CD14-positive monocyte (primary cell): ENCODE results near the gene GRIK4. TPM values are rescaled to one million over a fixed set of nuclear protein-coding genes. Genes with fewer than 3 reads are reported as not detected.

ENCODE experiments used
- DNase-seq, 3 donors: peaks; one replicate each; pipeline ENCODE4 v3.0.0-alpha.2; 2011 to 2022
- H2AFZ ChIP-seq: 2 replicates; pipeline ENCODE4 v1.6.0; 2012; ENCODE audit warnings: mild to moderate bottlenecking, low read depth, low read length, inconsistent platforms; ENCODE audit not compliant: insufficient read depth, poor library complexity, severe bottlenecking
- H3K27ac ChIP-seq, 2 donors: 1 replicate in 1 of 2; 2 replicates in 1 of 2; pipeline ENCODE4 v1.5.1; 2012 to 2013; ENCODE audit warnings: low read length in 2 of 2, control low read depth in 1 of 2, inconsistent platforms in 1 of 2, low read depth in 1 of 2, mild to moderate bottlenecking in 1 of 2
- H3K27me3 ChIP-seq, 2 donors: one replicate each; pipeline versions ENCODE4 v1.6.0 to v1.6.1; 2011 to 2013; ENCODE audit warnings: low read length in 2 of 2; ENCODE audit not compliant: control insufficient read depth in 2 of 2, insufficient read depth in 2 of 2
- H3K36me3 ChIP-seq, 2 donors: replicated peaks in 1 of 2; 1 replicate in 1 of 2; 2 replicates in 1 of 2; pipeline versions ENCODE4 v1.5.1 to v1.6.1; 2012 to 2013; ENCODE audit warnings: low read length in 2 of 2, control low read depth in 1 of 2, inconsistent platforms in 1 of 2, mild to moderate bottlenecking in 1 of 2; ENCODE audit not compliant: insufficient read depth in 2 of 2, control insufficient read depth in 1 of 2
- H3K4me1 ChIP-seq, 2 donors: 1 replicate in 1 of 2; 2 replicates in 1 of 2; pipeline versions ENCODE4 v1.5.1 to v1.6.1; 2012 to 2013; ENCODE audit warnings: low read length in 2 of 2, control low read depth in 1 of 2, inconsistent platforms in 1 of 2, mild to moderate bottlenecking in 1 of 2, moderate library complexity in 1 of 2; ENCODE audit not compliant: insufficient read depth in 2 of 2, control insufficient read depth in 1 of 2
- H3K4me2 ChIP-seq: replicated peaks from 2 replicates; pipeline ENCODE3; 2012; ENCODE audit warnings: low read length, moderate library complexity, mild to moderate bottlenecking; ENCODE audit not compliant: poor library complexity, severe bottlenecking; ENCODE audit errors: extremely low read depth
- H3K4me3 ChIP-seq, 3 experiments: fragments of 200-600 bp in 1 of 3; sonication (generic) in 1 of 3; replicated peaks in 1 of 3; 1 replicate in 2 of 3; 2 replicates in 1 of 3; pipeline ENCODE4 v1.5.1; 2011 to 2013; ENCODE audit warnings: low read length in 3 of 3, mild to moderate bottlenecking in 3 of 3, control low read depth in 2 of 3, low read depth in 2 of 3, inconsistent platforms in 1 of 3, moderate library complexity in 1 of 3
- H3K79me2 ChIP-seq: 2 replicates; pipeline ENCODE4 v1.6.0; 2012; ENCODE audit warnings: mild to moderate bottlenecking, control low read depth, inconsistent platforms, low read length, moderate library complexity; ENCODE audit not compliant: insufficient read depth
- H3K9ac ChIP-seq: 2 replicates; pipeline ENCODE4 v1.6.0; 2017; ENCODE audit warnings: low read length, mild to moderate bottlenecking; ENCODE audit not compliant: insufficient read depth, poor library complexity, severe bottlenecking
- H3K9me3 ChIP-seq, 2 donors: replicated peaks in 1 of 2; 1 replicate in 1 of 2; 2 replicates in 1 of 2; pipeline versions ENCODE4 v1.5.1 to v1.6.1; 2012 to 2013; ENCODE audit warnings: low read length in 2 of 2, control low read depth in 1 of 2; ENCODE audit not compliant: control insufficient read depth in 1 of 2, insufficient read depth in 1 of 2
- H4K20me1 ChIP-seq: 2 replicates; pipeline ENCODE4 v1.6.0; 2012; ENCODE audit warnings: mild to moderate bottlenecking, low read length, control low read depth, moderate library complexity; ENCODE audit not compliant: insufficient read depth
- H3K27ac Mint-ChIP-seq, 7 donors: one replicate each; pipeline ENCODE4 v1.8.0; 2020; ENCODE audit warnings: mild to moderate bottlenecking in 7 of 7, mixed read lengths in 7 of 7, moderate library complexity in 6 of 7, inconsistent platforms in 2 of 7
- H3K27me3 Mint-ChIP-seq, 3 donors: one replicate each; pipeline ENCODE4 v1.8.0; 2021 to 2022; ENCODE audit warnings: low read depth in 3 of 3, mild to moderate bottlenecking in 3 of 3, mixed read lengths in 3 of 3, moderate library complexity in 3 of 3, inconsistent platforms in 1 of 3
- H3K36me3 Mint-ChIP-seq, 2 donors: one replicate each; pipeline ENCODE4 v1.8.0; 2020; ENCODE audit warnings: mixed read lengths in 2 of 2, inconsistent platforms in 1 of 2, mild to moderate bottlenecking in 1 of 2
- H3K4me1 Mint-ChIP-seq: one replicate; pipeline ENCODE4 v1.8.0; 2020; ENCODE audit warnings: mild to moderate bottlenecking, mixed read lengths
- H3K4me3 Mint-ChIP-seq, 2 donors: one replicate each; pipeline ENCODE4 v1.8.0; 2020; ENCODE audit warnings: mild to moderate bottlenecking in 2 of 2, mixed read lengths in 2 of 2, moderate library complexity in 1 of 2
- H3K9me3 Mint-ChIP-seq, 7 donors: one replicate each; pipeline ENCODE4 v1.8.0; 2020 to 2022; ENCODE audit warnings: mixed read lengths in 7 of 7, mild to moderate bottlenecking in 6 of 7, moderate library complexity in 6 of 7, inconsistent platforms in 2 of 7
- WGBS: methylation state at CpG from one replicate; pipeline ENCODE4 v1.1.5; 2013; ENCODE audit warnings: missing lambda C conversion rate; ENCODE audit not compliant: insufficient coverage; 5-methylcytosine and 5-hydroxymethylcytosine counted together
- intact Hi-C, 2 donors: fragments of 100-400 bp; cut with micrococcal nuclease; formaldehyde crosslinking; loops; one replicate each; pipeline versions ENCODE4 v1.15.0 to v1.15.1; 2023
- polyA plus RNA-seq, 3 donors: library from polyadenylated mRNA; depleted of rRNA in 1 of 3; unstranded in 2 of 3; stranded (reverse) in 1 of 3; fragments of 300-500 nt in 2 of 3; fragments of >200 nt in 1 of 3; fragmentation: Illumina TruSeq in 2 of 3; gene quantifications; 1 replicate in 2 of 3; 2 replicates in 1 of 3; pipeline ENCODE4 v1.2.3, GENCODE V29; 2012 to 2021
- TF ChIP-seq, protein P1 (sequence below): fragments of 200-600 bp; IDR thresholded peaks from one replicate; pipeline ENCODE4 v1.8.0; 2022; ENCODE audit warnings: antibody characterized with exemption, mild to moderate bottlenecking

Gene GRIK4
- polyA plus RNA-seq, 3 donors, result not detected

DNA sequence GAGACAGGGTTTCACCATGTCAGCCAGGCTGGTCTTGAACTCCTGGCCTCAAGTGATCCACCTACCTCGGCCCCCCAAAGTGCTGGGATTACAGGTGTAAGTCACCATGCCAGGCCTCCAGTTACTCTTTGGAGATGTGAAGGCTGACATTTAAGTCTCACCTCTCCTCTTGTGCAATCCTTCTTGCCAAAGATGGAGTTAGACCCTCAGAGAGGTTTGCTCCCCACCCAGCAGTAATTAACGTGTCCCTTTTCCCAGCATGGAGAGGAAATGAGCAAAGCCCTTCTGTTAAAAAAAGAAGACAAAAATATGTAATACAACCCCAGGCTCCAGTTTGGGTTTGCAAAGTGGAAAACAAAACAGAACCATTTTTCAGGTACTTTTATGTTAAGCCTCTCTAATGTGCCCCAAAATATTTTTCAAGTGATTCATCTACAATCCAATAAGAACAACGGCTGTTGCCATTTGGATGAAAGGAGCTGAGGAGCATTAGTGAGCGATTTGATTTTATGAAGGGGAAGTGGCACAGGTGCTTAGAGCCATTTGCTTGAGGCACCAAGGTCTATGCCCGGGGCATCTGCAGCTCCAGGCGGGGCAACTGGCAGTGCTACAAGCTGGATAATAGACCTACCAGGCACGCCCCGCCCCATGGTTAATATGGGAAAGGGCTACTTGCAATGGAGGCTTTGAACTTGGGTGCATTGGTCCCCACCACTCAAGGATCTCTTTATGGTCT is 57.2 kb downstream of the GRIK4 start:
- H3K9me3 Mint-ChIP-seq, result peaks cover 0 to 2% (median 0%) of the 10 kb centered on the region in 7 donors
- H3K36me3 Mint-ChIP-seq, result no peaks in the 10 kb centered on the region
- intact Hi-C loops, result no loop called here
- Histone ChIP-seq H3K79me2 (no peaks in the 10 kb centered on the region), H3K4me3 (no peak overlapping the region), H3K27ac (no peak overlapping the region), H3K9ac (no peak overlapping the region), H4K20me1 (no peaks in the 10 kb centered on the region), H3K9me3 (no peaks in the 10 kb centered on the region), H2AFZ (no peak overlapping the region), H3K36me3 (no peaks in the 10 kb centered on the region), H3K27me3 (peaks cover 15 to 27% of the 10 kb centered on the region in 2 donors), H3K4me2 (no peak overlapping the region), H3K4me1 (no peaks in the 10 kb centered on the region)
- TF ChIP-seq, protein P1, sequence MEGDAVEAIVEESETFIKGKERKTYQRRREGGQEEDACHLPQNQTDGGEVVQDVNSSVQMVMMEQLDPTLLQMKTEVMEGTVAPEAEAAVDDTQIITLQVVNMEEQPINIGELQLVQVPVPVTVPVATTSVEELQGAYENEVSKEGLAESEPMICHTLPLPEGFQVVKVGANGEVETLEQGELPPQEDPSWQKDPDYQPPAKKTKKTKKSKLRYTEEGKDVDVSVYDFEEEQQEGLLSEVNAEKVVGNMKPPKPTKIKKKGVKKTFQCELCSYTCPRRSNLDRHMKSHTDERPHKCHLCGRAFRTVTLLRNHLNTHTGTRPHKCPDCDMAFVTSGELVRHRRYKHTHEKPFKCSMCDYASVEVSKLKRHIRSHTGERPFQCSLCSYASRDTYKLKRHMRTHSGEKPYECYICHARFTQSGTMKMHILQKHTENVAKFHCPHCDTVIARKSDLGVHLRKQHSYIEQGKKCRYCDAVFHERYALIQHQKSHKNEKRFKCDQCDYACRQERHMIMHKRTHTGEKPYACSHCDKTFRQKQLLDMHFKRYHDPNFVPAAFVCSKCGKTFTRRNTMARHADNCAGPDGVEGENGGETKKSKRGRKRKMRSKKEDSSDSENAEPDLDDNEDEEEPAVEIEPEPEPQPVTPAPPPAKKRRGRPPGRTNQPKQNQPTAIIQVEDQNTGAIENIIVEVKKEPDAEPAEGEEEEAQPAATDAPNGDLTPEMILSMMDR, result no peak
- DNase-seq, result no peak
- peaks cover 19 to 42% (median 32%) of the 10 kb centered on the region in 3 donors for H3K27me3 Mint-ChIP-seq
- H3K27ac Mint-ChIP-seq, result peak overlapping the region in 1 of 7 donors; percentile 54
- WGBS, result 59% methylated on average over 3 of the region's 8 CpGs
- no peak overlapping the region for H3K4me3 Mint-ChIP-seq
- H3K4me1 Mint-ChIP-seq, result no peaks in the 10 kb centered on the region

DNA sequence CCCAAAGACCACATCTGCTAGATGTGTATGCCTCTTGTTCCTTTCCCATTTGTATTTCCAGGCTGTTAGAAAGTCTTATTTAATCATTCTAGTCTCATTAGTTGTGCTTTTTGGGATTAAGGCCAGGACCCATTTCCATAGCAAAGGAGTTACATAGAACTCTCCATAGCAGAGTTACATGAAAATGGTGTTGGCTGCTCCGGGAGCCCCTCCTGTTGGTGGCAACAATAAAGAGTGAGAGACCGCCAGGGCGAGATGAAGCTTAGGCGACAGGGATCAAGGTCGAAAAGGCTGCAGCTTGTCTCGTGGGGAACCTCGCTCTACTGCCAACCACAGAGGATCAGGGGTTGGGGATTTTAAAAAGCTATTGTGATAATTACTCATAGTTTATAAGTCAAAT is 58.3 kb downstream of the GRIK4 start:
- no peaks in the 10 kb centered on the region for H3K79me2 ChIP-seq
- WGBS, result 89% methylated on average over 5 of the region's 7 CpGs
- no peak overlapping the region for H3K9ac ChIP-seq
- DNase-seq, result no peak
- no peak overlapping the region for H3K4me3 ChIP-seq
- peaks cover 0 to 2% (median 0%) of the 10 kb centered on the region in 7 donors for H3K9me3 Mint-ChIP-seq
- peaks cover 17 to 33% (median 26%) of the 10 kb centered on the region in 3 donors for H3K27me3 Mint-ChIP-seq
- peaks cover 15 to 17% of the 10 kb centered on the region in 2 donors for H3K27me3 ChIP-seq
- H3K9me3 ChIP-seq, result no peaks in the 10 kb centered on the region
- no peaks in the 10 kb centered on the region for H3K36me3 ChIP-seq
- no peaks in the 10 kb centered on the region for H3K4me1 ChIP-seq
- TF ChIP-seq, protein P1, result no peak
- H3K27ac Mint-ChIP-seq, result no peak overlapping the region
- H3K36me3 Mint-ChIP-seq, result no peaks in the 10 kb centered on the region
- H3K4me1 Mint-ChIP-seq, result no peaks in the 10 kb centered on the region
- H3K4me3 Mint-ChIP-seq, result no peak overlapping the region
- no peak overlapping the region for H2AFZ ChIP-seq
- no peaks in the 10 kb centered on the region for H4K20me1 ChIP-seq
- H3K27ac ChIP-seq, result no peak overlapping the region
- H3K4me2 ChIP-seq, result no peak overlapping the region
- intact Hi-C loops, result no loop called here
